Activated B cell treated with CpG ODN at 0.5 μM for 24 hours (primary cell): ENCODE measurements around the gene SLC24A4. TPM values are rescaled to one million over a fixed set of nuclear protein-coding genes. Genes with fewer than 3 reads are reported as not detected.

Experiments
- ATAC-seq: fragments of 200-7000 bp; cut with Tn5 transposase; one replicate; pipeline ENCODE4 v1.10.0; 2021; ENCODE audit warnings: low read depth, mild to moderate bottlenecking, moderate library complexity
- CTCF ChIA-PET: fragments of 350-600 bp; sonication (Branson Sonifier 250); formaldehyde crosslinking; loops from one replicate; lab custom pipeline; 2021; ENCODE audit warnings: antibody characterized with exemption; lab: Charles Lee
- POLR2A ChIA-PET: fragments of 350-600 bp; sonication (Branson Sonifier 250); formaldehyde crosslinking; loops from one replicate; lab custom pipeline; 2021; ENCODE audit warnings: antibody characterized with exemption; lab: Charles Lee
- DNase-seq: peaks from one replicate; pipeline ENCODE4 v3.0.0; 2022
- H3K27ac Mint-ChIP-seq: one replicate; pipeline ENCODE4 v1.8.0; 2020; ENCODE audit warnings: mixed read lengths
- H3K27me3 Mint-ChIP-seq: one replicate; pipeline ENCODE4 v1.8.0; 2021; ENCODE audit warnings: mixed read lengths
- H3K36me3 Mint-ChIP-seq: one replicate; pipeline ENCODE4 v1.8.0; 2021; ENCODE audit warnings: low read depth, mixed read lengths
- H3K4me1 Mint-ChIP-seq: one replicate; pipeline ENCODE4 v1.8.0; 2021; ENCODE audit warnings: mixed read lengths
- H3K4me3 Mint-ChIP-seq: one replicate; pipeline ENCODE4 v1.8.0; 2020; ENCODE audit warnings: mild to moderate bottlenecking, mixed read lengths
- H3K9me3 Mint-ChIP-seq: one replicate; pipeline ENCODE4 v1.8.0; 2020; ENCODE audit warnings: mixed read lengths
- intact Hi-C: fragments of 100-400 bp; cut with micrococcal nuclease; formaldehyde crosslinking; loops from one replicate; pipeline ENCODE4 v1.15.1; 2024
- total RNA-seq: library from RNA; stranded (reverse); gene quantifications from 2 replicates; pipeline ENCODE4 v1.2.3, GENCODE V29; 2022
- TF ChIP-seq, protein P1 (sequence below): fragments of 200-600 bp; IDR thresholded peaks from one replicate; pipeline ENCODE4 v1.8.0; 2022; ENCODE audit warnings: antibody characterized with exemption, mild to moderate bottlenecking

Gene SLC24A4
- total RNA-seq, 1 donor from 2014 or later = 0.09 TPM

DNA sequence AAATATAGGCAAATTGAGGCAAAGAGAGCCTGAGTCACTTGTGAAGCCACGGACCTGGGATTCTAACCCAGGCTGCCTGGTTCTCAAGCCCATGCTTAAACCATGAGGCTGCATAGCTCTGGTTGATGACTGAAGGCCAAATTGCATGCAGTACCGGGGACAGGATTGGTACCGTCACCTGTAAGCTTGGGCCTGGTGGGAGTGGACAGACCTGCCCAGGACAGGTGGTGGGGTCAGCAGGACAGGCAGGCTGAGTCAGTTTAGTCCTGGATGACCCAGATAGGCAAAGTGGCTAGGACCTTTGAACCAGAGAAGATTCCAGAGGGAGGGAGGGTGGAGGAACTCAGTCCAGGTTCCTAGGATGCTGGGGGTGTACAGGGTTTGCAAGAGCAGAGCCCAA is 216.5 kb downstream of the SLC24A4 start:
- Mint-ChIP-seq H3K27me3 (no peaks in the 10 kb centered on the region), H3K4me3 (no peak overlapping the region), H3K36me3 (no peaks in the 10 kb centered on the region), H3K27ac (no peak overlapping the region), H3K9me3 (no peaks in the 10 kb centered on the region), H3K4me1 (peaks cover 56% of the 10 kb centered on the region)
- CTCF ChIA-PET = no interaction called here
- ATAC-seq (no peak), DNase-seq (no peak)
- TF ChIP-seq, protein P1, sequence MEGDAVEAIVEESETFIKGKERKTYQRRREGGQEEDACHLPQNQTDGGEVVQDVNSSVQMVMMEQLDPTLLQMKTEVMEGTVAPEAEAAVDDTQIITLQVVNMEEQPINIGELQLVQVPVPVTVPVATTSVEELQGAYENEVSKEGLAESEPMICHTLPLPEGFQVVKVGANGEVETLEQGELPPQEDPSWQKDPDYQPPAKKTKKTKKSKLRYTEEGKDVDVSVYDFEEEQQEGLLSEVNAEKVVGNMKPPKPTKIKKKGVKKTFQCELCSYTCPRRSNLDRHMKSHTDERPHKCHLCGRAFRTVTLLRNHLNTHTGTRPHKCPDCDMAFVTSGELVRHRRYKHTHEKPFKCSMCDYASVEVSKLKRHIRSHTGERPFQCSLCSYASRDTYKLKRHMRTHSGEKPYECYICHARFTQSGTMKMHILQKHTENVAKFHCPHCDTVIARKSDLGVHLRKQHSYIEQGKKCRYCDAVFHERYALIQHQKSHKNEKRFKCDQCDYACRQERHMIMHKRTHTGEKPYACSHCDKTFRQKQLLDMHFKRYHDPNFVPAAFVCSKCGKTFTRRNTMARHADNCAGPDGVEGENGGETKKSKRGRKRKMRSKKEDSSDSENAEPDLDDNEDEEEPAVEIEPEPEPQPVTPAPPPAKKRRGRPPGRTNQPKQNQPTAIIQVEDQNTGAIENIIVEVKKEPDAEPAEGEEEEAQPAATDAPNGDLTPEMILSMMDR = no peak
- intact Hi-C loops = no loop called here
- POLR2A ChIA-PET = interaction anchor here (0.7 kb wide), 1 partner anchor 36 kb away, joined by 3 read pairs; no protein-coding TSS in a partner anchor

DNA sequence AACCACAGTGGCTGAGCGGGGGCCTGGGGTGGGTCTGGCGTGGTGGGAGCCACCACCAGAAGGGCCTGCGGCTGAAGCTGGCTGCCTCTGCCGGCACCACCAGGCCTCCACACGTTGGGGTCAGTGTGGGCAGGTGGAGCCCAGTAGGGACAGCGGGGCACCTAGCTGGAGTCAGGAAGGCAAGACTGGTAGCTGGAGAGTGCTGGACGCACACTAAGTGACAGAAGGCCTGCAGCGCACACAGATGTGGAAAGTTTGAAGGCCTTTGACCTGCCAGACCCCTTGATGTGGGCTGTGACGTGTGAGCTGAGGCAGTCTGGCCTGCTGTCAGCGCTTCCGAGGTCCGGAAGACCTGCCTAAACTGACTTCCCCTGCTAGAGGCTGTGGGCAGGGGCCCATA is 216.9 kb downstream of the SLC24A4 start:
- no peak for DNase-seq
- ChIA-PET POLR2A (no interaction called here), CTCF (no interaction called here)
- Mint-ChIP-seq H3K27ac (no peak overlapping the region), H3K9me3 (no peaks in the 10 kb centered on the region), H3K4me1 (peaks cover 52% of the 10 kb centered on the region), H3K4me3 (no peak overlapping the region), H3K27me3 (no peaks in the 10 kb centered on the region), H3K36me3 (no peaks in the 10 kb centered on the region)
- TF ChIP-seq, protein P1 = no peak
- peak; percentile 25 for ATAC-seq
- intact Hi-C loops = no loop called here

DNA sequence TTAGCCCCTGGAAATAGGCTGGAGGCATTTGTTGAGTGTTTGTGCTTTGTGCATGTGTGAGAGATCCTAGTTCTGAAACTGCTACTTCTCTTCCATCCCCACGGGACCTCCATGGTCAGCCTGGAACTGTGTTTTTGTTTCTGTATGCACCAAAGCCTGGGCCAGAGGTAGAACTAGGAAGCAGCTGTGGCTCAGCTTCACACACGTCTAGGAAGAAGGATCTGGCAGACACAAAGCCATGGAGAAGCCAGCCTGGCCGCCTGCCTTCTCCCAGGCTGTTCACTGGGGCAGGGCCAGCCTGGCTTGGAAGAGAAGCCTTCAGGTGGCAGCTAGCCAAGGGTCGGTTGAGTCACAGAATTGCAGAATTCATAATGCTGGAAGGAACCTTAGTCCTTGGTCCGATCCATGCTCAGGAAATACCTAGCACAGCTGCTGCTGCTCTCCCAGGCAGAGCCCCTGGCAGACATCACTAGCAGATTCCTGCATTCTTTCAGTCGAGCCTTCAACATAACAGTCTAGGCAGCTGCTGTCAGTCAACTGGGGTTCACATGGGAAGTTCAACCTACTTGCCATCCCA is 217.6 kb downstream of the SLC24A4 start:
- intact Hi-C loops = no loop called here
- TF ChIP-seq, protein P1 = no peak
- CTCF ChIA-PET = no interaction called here
- Mint-ChIP-seq H3K36me3 (no peaks in the 10 kb centered on the region), H3K27ac (no peak overlapping the region), H3K27me3 (no peaks in the 10 kb centered on the region), H3K4me3 (no peak overlapping the region), H3K4me1 (peaks cover 45% of the 10 kb centered on the region), H3K9me3 (no peaks in the 10 kb centered on the region)
- no peak for DNase-seq
- POLR2A ChIA-PET = no interaction called here
- no peak for ATAC-seq

DNA sequence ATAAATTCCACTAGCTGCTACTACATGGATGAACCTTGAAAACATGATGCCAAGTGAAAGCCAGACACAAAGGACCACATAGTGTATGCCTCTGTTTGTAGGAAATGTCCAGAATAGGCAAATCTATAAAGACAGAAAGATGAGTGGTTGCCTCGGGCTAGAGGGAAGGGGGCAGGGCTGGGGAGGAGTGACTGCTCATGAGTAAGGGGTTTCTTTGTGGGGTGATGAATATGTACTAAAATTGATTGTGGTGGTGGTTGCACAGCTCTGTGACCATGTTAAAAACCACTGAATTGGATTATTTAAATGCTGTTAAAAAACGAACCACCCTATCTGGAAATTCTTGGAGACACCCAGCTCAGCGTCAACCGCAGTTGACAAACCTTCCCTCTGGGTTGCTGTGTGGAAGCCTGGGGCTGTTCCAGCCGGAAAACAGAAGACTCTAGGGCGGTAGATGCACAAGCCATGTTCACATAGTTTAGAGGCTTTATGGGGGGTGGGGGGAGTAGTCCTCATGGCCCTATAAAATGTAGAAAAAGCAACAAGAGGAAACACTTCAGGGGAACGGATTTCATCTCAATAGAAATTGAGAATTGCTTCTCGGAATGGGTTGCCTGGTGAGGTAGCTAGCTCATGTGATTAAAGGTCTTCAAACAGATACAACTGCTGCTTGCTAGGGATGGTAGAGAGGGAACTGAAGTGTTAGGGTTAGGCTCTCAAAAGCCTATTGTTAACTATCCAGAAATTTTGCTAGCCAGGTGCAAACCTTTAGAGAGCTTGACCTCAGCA is 220.0 kb downstream of the SLC24A4 start:
- Mint-ChIP-seq H3K9me3 (no peaks in the 10 kb centered on the region), H3K36me3 (no peaks in the 10 kb centered on the region), H3K27me3 (no peaks in the 10 kb centered on the region), H3K4me1 (peaks cover 37% of the 10 kb centered on the region), H3K27ac (no peak overlapping the region), H3K4me3 (no peak overlapping the region)
- CTCF ChIA-PET = no interaction called here
- POLR2A ChIA-PET = interaction anchor here (0.6 to 0.7 kb wide), 2 partner anchors 87 to 421 kb away, joined by 5 to 6 read pairs; no protein-coding TSS in a partner anchor
- ATAC-seq (no peak), DNase-seq (no peak)
- intact Hi-C loops = no loop called here
- TF ChIP-seq, protein P1 = no peak

DNA sequence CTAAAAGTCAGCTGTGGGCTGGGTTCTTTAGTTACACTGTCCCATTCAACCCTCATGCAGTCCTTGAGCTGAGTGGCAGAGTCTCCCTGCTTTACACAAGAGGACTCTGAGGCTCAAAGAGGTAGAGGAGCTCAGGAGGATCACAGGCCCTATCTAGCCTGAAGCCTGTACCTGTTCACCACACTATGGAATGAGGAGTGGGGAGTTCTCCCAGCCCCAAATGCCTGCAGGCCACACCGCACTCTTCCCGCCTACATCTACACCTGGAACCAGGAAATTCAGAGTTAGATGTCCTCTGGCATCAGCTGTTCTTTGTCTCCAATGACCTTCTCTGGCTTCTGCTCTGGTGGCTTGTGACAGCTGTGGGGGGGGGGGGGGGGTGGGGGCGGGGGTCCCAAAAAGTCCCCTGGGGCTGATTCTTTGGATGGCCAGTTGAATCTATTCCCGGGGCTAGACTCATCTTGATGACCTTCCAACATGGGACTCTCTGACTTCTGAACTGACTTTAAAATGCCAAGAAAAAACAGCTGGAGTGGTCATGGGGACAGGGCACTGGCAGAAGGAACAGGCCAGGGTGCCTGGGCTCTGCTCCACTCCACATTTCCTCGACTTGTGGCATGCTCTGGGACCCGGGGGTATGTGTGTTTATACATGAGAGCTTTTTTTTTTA is 221.2 kb downstream of the SLC24A4 start:
- H3K27me3 Mint-ChIP-seq = no peaks in the 10 kb centered on the region
- CTCF ChIA-PET = no interaction called here
- no peak overlapping the region for H3K27ac Mint-ChIP-seq
- POLR2A ChIA-PET = interaction anchor here (0.7 to 1.2 kb wide), 2 partner anchors 24 to 31 kb away, joined by 3 to 20 read pairs; partner anchors contain the start of gene RIN3
- H3K36me3 Mint-ChIP-seq = no peaks in the 10 kb centered on the region
- ATAC-seq (no peak), DNase-seq (no peak)
- peaks cover 26% of the 10 kb centered on the region for H3K4me1 Mint-ChIP-seq
- intact Hi-C loops = no loop called here
- H3K9me3 Mint-ChIP-seq = no peaks in the 10 kb centered on the region
- H3K4me3 Mint-ChIP-seq = no peak overlapping the region
- TF ChIP-seq, protein P1 = no peak
